Stimulated activated CD4-positive, alpha-beta T cell treated with anti-CD3 and anti-CD28 coated beads, Interleukin-15, amount 100 ng/mL, for 24 hours (primary cell): ENCODE measurements around the gene MINDY4.

Experiments used
- DNase-seq: peaks from one replicate; pipeline ENCODE4 v3.0.0-alpha.2; 2020

The MINDY4 gene

GRCh38 chr7:30859202-30859939, 88.2 kb downstream of the MINDY4 start:
- DNase-seq: no peak

DNA sequence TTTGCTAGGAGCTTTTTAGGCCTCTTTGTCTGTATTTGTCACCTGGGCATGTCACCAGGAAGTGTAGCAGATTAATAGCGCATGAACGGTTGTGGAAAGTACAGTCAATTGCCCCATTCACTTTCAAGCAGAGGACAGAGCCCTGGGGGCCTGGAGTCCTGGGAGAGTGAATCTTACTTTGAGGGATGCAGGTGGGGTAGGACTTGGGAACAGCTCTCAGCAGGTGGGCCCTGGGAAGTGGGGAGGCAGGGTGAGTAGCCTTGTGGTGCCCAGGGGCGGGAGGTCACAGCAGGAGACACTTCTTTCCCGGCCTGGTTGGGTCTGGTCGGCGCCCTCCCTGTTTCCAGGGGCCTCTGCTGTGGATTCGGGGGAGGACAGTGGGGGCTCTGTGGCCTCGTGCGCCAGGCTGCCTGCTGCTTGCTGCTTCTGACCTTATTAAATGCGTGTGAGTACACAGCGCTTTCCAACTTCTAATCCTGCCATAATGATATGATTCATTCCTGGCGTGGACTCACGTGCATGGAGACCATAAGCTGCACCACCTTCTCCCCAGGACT, 88.8 kb downstream of the MINDY4 start:
- DNase-seq: no peak

- no peak for DNase-seq
Measured at GRCh38 chr7:30861612-30862011, 90.4 kb downstream of the MINDY4 start.

- DNase-seq: no peak
Measured at GRCh38 chr7:30862995-30863705, 91.9 kb downstream of the MINDY4 start.

- DNase-seq: no peak
Measured at GRCh38 chr7:30863706-30864035, 92.5 kb downstream of the MINDY4 start.

- DNase-seq: no peak
Measured at GRCh38 chr7:30864101-30864500, 92.9 kb downstream of the MINDY4 start.

DNA sequence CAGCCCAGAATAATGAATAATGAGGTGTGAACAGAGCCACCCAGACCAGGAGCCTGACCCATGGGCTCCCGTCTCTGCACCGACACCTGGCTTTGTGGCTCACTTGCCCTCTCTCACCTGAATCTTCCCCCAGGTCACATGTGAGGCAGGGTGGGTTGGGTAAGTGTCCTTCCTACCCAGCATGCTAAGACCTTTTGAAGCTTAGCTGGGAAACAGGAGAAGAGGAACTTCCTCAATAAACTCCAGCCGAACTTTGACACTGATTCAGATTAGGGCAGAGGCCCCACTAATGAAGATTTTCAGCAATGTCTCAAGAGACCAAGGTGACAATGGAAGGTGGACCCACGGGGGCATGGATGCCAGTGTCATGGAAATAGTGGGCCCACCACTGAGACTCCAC, 93.9 kb downstream of the MINDY4 start:
- DNase-seq: no peak

DNA sequence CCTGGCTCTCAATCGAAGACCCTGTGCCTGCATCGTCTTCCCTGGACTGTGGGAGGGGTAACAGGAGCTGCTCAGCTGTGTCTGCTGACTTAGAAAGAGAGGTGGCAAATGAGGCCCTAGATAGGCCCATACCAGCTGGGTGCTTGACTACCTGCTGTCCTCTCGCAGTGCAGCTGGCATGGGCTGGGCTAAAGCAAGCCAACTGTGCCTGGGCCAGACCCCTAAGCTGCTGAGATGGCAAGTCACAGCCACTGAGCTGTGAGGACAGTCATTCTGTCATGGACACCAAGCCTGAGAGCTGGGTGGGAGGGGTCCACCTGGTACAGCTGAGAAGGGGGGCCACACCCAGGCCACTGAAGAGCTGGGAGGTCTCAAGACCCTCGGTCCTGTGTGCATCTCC, 94.6 kb downstream of the MINDY4 start:
- DNase-seq: no peak

- DNase-seq: no peak
Measured at GRCh38 chr7:30866939-30867338, 95.7 kb downstream of the MINDY4 start.

DNA sequence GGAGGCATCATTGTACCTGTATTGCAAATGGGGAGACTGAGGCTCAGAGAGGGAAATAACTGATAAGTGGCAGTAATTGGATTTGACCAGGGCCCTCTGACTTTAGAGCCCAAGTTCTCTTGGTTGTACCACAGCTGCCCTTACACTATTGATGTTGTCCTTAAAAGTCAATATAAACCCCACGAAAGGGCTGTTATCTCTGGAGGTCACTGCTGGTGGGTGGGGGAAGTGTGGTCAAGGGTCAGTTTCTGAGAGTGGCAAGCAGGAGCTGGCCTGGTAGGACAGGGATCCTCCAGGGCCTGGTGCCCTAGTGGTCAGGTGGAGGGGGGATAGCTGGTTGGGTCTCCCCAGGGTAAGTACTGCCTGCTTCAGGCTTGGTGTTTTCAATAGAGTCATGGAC, 96.3 kb downstream of the MINDY4 start:
- DNase-seq: no peak

GRCh38 chr7:30869794-30870611, 98.8 kb downstream of the MINDY4 start:
- DNase-seq: no peak

GRCh38 chr7:30870821-30871518, 99.8 kb downstream of the MINDY4 start:
- DNase-seq: no peak

- DNase-seq: no peak
Measured at GRCh38 chr7:30871655-30872054, 100.4 kb downstream of the MINDY4 start.

DNA sequence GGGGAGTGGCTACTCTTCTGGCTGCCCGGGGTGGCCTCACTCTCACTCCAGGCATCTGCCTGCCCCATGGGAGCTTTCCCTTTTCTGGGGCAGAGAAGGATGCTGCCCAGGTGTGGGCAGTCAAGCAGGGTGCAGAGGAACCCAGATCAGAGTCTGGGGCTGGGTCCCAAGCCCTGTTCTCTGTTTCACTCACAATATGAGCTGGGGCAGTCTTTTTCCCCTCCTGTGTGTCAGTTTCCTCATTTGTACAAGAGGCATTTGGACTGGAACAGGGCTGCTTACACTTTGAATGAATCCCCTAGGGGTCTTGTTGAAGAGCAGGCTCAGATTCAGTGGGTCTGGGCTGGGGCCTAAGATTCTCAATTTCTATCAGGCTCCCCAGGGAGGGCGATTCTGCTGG, 102.0 kb downstream of the MINDY4 start:
- no peak for DNase-seq

DNA sequence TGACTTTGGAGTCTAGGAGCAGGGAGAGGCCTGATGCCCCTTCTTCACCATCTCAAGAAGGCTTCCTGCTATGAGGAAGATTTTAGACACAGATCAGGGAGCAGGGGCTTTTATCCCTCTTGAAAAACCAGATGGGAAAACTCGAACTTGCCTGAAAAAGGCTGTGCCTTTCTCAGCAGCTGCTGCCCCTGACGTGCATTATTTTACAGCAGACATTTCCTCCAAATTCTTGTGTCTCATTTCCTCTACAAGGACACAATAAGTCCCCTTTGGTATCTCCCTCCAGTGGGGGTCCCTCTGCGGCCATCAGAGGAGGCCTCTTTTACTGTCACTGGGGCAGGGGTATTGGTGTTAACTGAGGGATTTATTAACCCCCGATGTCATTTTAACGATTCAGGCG, 102.4 kb downstream of the MINDY4 start:
- no peak for DNase-seq

GRCh38 chr7:30874656-30875302, 103.6 kb downstream of the MINDY4 start:
- DNase-seq: no peak

DNA sequence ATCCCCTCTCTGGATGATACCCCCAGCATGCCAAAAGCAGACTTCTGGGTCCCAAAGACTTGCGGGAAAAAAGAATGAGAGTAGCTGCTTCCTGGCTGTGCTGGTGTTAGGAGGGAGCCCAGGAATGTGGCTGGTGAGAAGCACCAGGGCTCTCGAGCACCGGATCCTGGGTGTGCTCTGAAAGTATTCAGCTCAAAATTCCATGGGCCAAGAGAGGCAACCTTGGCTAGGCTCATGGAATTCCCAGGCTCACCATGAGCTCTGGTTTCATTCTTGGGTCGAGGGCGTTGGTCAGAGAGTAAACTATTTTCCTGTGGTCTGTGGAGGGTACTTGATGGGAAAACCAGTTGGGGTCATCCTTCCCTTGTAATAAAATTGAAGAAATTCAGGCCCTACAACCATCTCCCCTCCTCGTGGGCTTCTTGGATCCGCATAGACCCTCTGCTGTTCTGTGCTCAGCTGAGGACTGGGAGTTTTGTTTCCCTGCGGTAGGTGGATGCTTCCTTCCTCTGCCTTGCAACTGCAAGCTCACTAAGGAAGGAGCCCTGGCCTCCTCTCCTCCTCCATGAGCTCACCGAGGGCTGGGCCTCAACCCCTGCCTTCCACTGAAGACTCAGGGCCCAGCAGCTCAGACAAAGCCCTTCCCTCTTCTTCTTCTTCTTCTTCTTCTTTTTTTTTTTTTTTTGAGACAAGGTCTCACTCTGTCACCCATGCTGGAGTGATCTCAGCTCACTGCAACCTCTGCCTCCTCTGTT, 106.0 kb downstream of the MINDY4 start:
- DNase-seq: no peak

DNA sequence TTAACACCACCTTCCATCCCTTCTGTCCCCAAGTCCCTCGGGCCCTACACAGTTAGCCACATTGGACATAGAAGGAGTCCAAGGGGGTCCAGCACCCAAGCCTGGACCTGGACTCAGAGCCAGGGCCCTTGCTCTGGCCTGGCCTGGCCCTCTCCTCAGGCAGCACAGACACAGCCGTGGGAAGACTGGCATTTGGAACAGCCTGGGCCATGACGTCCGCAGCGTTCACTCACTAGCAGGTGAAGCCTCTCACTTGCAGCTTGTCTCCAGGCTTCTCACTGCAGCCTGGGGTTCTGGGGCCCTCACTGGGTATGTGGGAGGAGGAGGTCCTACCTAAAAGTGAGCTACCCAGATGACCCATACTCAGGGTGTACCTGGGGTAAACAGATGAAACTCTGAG, 106.8 kb downstream of the MINDY4 start:
- DNase-seq: no peak

GRCh38 chr7:30879139-30880124, 108.2 kb downstream of the MINDY4 start:
- no peak for DNase-seq

GRCh38 chr7:30880125-30880720, 109.0 kb downstream of the MINDY4 start:
- DNase-seq: no peak
